HG02852 (cell line): ENCODE measurements around the gene SH2D3A.
"Not testable (repeated sequence)": the region's sequence is repeated elsewhere in the genome, so short reads cannot be mapped to it uniquely, and the experiment has no call there.

ENCODE experiments used
- ATAC-seq: cut with Tn5 transposase; IDR thresholded peaks from one replicate; pipeline ENCODE4 v1.9.1; 2021; ENCODE audit warnings: mild to moderate bottlenecking, moderate library complexity; ENCODE audit not compliant: unreplicated experiment

The SH2D3A gene

DNA sequence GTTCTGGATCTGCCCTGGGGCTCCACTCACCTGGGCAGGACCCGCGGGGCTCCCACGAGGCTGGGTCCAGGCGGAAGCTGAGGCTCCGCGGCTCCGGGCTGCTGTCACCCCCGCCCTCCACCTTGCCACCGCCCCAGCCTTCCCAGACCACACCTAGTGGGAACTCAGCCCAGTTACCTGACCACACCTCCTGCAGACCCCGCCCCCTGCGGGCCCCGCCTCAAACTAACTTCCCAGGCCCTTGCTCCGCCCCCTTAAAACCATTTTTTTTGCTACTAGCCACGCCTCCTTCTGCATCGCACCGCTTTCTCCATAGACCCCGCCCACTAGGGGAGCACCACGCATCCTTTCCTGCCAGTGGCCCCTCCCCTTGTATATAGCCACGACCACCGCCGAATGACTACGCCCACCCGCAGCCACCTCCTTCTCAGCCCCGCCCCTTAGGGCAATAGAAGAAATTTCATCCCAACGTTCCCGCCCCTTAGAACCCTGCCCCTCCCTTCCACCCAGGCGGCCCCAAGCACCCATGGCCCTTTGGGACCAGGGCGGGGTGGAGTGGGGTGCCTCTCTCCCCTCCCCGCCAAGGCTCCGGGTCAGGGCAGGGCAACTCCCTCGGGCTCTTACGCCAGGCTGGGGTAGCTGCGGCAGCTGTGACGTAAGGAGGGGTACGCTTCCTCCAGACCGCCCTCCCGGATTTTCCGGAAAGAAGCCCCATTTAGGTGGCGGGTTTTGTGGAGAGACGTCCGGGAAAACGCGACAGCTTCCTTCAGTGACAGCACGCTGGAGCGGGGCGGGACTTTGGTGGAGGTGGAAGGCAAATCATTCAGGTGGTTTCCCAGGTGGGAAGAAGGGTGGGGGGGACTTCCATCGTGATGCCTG, at the start of gene SH2D3A:
Gene SH2D3A (minus strand): TSS at position 79 of the 879 bp plus-strand sequence. CDS start 3,687 bp downstream, outside the sequence.
- peak; percentile 64 for ATAC-seq

GRCh38 chr19:6813659-6814058, 46.4 kb upstream of the SH2D3A start:
- no peak for ATAC-seq

- ATAC-seq: no peak
Measured at GRCh38 chr19:6812612-6813011, 45.4 kb upstream of the SH2D3A start.

- ATAC-seq: no peak
Measured at GRCh38 chr19:6811906-6812305, 44.7 kb upstream of the SH2D3A start.

DNA sequence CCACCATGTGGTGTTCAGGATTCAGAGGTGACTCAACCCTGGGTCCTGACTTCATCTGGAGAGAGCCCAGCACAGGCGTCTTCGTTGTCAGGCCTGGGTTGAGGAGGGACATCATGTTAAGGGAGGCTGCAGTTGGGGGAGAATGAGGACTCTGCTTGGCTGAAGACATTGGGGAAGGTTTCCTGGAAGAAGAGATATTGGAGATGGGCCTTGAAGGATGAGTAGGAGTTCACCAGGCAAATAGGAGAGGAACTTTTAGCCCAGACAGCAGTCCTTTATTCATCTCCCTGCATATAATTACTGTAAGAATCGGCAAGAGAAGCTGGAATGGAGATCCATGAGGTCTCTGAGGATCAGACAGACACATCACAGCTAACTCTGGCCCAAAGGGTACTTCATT, 44.1 kb upstream of the SH2D3A start:
- no peak for ATAC-seq

DNA sequence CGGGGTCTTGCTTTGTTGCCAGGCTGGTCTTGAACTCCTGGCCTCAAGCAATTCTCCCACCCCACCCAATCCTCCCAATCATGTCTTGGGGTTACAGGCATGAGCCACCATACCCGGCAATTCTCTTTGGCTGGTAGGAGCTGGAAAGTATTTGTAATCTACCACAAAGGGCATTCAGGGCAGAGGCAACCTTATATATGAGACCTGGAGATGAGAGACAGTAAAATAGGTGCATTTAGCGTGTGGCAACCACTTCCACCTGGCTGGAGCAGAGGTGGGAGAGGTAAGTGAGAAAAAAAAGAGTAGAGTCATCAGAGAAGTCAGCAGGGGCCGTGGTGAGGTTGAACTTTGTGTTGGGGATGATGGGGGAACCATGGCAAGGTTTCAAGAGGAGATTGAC, 42.0 kb upstream of the SH2D3A start:
- ATAC-seq: no peak

GRCh38 chr19:6808494-6808893, 41.3 kb upstream of the SH2D3A start:
- no peak for ATAC-seq

DNA sequence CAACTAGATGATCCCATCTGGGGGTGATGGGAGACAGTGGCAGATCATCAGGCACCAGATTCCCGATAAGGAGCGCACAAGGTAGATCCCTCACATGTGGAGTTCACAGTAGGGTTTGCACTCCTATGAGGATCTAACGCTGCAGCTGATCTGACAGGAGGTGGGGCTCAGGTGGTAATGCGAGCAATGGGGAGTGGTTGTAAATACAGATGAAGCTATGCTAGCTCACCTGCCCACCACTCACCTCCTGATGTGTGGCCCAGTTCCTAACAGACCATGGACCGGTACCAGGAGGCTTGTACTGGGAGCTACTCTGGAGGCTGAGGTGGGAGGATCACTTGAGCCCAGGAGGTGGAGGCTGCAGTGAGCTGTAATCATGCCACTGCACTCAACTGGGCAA, 40.1 kb upstream of the SH2D3A start:
- ATAC-seq: no peak

DNA sequence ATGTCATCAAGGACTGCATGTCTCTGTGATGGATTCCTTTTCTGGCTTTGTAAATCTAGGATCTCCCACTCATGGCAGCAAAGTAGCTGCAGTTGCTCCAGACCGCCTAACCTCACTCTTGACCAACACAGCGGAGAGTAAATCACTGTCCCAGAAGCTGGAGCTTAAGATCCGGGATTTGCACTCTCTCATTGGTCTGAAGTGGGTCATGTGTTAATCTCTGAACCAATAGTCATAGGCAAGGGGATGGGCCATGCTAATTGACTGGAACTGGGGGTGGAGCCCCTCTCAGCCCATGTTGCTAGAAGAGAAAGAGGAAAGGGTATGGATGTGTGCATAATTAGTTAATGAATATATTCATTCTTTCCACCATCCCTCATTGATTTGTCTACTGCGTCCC, 39.3 kb upstream of the SH2D3A start:
- no peak for ATAC-seq

DNA sequence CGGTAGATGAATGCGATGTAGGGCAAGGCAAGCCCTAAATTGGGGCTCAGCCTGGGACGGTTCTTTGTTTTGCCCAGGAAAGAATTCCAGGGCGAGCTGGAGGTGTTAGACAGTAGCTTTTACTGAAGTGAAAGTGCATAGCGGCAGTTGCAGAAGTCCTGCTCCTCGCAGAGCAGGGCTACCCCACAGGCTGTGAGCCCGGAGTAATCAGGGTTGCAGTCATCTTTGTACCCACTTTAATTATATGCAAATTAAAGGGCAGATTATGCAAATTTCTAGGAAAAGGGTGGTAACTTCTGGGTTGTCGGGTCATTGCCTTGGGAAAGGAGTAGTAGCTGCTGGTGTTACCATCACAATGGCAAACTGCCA, 35.8 kb upstream of the SH2D3A start:
- no peak for ATAC-seq

DNA sequence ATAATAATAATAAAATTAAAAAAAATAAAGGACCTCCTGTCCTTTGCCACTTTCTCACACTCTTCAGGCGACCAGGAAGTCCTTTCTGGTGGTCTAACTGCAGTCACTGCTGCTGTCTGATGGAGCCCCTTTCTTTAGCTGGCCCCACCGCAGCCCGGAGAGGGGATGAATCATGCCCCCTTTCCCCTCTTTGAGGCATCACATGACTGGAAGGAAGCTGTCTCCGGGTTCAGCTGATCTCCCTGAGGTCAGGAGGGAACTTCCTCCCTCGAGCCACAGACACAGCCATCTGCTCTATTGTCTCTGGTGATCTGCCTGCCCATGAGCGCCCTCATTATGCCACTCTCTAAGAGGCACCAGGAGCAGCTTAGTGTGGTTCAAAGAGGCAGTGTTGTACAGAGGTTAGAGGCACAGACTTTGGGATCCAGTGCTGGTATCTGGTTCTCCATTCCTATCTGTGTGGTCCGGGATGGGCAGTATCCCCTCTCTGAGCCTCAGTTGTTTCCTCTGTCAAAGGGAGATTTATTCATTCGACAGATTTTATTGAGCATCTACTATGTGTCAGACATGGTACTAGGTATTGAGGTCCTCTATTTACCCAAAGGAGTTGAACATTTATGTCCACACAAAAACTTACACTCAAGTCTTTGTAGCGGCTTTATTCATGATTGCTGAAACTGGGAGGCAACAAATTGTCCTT, 35.3 kb upstream of the SH2D3A start:
- peak; percentile 49 for ATAC-seq

- no peak for ATAC-seq
Measured at GRCh38 chr19:6801485-6802086, 34.4 kb upstream of the SH2D3A start.

DNA sequence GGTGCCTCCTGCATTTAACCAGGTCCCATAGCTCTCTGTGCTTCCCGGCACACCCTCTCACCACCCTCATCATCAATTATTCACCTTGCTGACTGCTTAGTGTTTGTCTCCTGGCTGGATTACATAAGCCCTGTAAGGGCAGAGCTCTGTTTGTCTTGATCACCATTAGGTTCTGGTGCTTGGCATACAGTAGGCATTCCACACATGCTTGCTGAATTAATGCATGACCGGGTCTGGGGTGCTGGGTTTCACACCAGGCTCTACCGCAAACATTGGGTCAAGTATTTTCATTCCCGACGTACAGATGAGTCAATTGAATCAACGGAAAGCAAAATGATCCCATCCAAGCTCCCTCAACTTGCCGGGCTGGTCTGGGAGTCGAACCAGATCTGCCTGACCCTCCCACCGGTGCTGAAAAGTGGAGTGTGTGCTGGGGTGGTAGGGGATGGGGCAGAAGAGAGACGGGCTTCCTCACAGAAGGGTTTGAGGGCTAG, 33.8 kb upstream of the SH2D3A start:
- no peak for ATAC-seq

DNA sequence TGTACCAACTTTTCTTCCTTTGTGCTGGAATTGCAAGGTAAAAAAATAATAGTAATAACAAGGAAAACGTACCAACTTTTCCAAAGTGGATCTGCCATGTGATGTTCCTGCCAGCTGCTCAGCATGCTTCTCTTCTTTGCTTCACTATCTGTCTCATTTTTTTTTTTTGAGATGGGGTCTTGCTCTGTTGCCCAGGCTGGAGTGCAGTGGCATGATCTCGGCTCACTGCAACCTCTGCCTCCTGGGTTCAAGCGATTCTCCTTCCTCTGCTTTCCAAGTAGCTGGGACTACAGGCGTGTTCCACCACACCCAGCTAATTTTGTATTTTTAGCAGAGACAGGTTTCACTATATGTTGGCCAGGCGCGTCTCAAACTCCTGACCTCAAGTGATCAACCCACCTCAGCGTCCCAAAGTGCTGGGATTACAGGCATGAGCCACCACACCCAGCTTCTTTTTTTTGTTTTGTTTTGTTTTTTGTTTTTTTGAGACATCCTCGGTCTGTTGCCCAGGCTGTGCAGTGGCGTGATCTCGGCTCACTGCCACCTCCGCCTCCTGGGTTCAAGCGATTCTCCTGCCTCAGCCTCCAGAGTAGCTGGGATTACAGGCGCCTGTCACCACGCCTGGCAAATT, 33.0 kb upstream of the SH2D3A start:
- not testable (repeated sequence) for ATAC-seq

DNA sequence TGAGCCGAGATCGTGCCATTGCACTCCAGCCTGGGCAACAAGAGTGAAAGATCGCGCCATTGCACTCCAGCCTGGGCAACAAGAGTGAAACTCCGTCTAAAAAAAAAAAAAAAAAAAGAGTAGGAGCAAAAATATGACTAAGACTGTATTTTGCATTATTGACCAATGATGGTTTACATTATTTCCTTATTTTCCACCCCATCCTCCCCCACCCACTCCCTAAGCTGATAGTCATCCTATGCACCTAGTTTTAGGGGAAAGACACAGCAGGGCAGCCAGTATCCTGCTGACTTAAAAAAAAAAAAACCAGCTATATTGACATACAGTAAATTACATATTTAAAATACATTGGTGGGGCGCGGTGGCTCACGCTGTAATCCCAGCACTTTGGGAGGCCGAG, 30.4 kb upstream of the SH2D3A start:
- ATAC-seq: no peak

DNA sequence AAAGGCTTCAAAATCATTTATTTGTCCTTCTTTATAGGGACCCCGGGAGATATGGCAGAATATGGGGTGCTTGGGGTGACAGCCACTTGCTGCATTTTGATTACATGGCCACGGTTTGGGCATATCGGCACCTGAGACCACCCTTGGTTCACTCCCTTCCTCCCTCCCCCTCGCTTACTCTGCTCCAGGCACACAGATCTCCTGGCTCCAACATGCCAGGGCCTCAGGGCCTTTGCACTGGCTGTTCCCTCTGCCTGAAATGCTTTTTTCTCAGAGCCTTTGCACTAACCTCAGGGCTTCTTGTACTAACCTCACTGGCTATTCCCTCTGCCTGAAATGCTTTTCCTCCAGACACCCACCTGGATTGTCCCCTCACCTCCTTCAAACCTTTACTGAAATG, 29.0 kb upstream of the SH2D3A start:
- no peak for ATAC-seq

DNA sequence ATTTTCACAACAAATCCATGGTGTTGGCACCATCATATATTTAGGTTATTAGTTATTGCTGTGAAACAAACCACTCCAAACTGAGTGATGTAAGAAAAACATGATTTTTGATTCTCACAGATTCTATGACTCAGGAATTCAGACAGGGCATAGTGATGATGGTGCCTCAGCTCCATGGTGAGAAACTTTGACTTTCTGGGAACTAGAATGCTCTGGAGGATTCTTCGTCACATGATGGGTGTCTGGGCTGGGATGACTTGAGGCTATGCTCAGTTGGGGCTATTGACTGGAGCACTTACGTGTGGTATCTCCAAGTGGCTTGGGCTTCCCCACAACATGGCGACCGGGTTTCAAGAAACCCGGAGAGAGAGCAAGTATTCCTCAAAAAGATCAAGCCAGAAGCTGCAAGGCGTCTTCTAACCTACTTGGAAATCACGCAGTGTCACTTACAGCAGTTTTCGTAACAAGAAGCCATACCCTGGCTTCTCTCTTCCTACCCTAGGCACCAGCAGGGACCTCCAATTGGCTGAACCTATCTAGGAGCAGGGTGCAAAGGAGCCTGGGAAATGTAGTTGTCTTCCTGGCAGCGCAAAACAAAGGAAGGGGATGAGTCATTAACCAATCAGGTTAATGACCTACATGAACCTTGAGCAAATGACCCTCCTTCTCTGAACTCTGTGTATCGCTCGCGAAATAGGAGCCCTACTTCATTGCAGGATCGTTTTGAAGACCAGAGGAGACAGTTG, 27.6 kb upstream of the SH2D3A start:
- ATAC-seq: no peak

DNA sequence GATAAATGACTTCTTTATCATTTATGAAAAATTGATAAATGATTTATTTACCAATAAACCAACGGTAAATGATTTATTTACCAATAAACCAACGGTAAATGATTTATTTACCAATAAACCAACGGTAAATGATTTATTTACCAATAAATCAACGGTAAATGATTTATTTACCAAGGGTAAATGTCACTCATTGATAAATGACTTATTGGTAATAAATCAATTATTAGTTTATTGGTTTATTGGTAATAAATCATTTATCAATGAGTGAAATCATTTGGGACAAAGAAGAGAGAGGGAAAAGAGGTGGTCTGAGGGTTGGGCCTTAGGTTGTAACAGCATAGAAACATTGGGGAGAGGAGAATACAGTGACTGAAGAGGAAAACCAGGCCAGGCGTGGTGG, 26.7 kb upstream of the SH2D3A start:
- no peak for ATAC-seq

DNA sequence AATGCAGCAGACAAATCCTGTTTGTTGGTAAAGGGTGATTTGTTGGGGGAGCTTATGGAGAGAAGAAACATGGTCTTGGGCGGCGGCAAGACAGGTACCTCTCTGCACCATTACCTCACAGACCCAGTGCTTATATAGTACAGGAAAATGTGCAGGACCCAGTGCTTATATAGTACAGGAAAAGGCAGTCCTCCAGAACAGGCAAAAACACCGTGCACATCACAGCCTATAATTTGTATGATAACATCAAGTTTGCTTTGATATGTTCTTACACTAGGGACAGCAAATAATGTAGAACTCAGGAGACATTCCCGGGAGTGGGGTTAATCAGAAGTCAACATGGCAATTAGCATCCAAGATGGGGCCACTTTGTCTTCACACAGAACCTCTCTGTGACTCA, 26.2 kb upstream of the SH2D3A start:
- ATAC-seq: no peak

- no peak for ATAC-seq
Measured at GRCh38 chr19:6791237-6791636, 24.0 kb upstream of the SH2D3A start.
